Ecto neural progenitor cell (in vitro differentiated cells): Measurements from ENCODE around the gene CLNK.
"Not testable (repeated sequence)": the region's sequence is repeated elsewhere in the genome, so short reads cannot be mapped to it uniquely, and the experiment has no call there.

Experiments
- DNase-seq: peaks from one replicate; pipeline ENCODE4 v3.0.0-alpha.2; 2018; ENCODE audit warnings: low spot score

Gene CLNK

DNA sequence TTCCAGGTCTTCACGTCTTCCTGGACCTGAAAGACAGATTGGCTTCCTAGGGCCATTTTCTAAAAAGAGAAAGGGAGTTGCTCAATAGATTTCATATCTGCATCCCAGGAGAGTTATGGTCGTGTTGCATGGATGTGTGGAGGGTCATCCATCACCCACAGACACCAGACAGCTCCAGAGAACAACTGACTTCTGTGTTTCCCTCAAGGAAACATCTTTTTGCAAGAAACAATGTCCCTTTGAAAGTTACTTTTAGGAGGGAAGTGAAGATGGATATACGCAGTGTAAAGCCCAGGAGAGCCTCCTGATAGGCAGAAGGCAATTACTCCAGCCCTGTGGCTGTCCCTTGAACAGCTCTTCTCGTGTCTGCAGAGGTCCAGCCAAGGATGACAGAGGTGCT, 108.3 kb downstream of the CLNK start:
- no peak for DNase-seq

DNA sequence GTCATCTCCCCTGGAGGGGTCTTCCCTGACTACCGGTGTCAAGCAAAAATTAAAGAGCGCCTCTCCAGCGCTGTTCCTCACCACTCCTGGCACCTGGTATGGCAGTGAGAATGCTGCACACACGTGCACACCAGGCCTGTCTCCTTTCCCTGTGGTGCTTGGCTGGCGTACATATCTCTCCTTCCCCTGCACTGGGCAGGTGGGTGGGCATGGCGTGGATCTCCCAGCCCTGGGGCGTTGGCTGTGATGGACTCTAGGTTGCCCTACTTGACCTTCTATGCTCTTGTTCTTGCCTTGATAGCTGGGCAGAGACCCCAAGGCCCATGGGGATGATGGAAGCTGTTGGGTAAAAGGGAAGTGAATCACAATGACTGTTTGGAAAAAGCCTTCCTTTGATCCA, 109.2 kb downstream of the CLNK start:
- DNase-seq, result no peak

DNA sequence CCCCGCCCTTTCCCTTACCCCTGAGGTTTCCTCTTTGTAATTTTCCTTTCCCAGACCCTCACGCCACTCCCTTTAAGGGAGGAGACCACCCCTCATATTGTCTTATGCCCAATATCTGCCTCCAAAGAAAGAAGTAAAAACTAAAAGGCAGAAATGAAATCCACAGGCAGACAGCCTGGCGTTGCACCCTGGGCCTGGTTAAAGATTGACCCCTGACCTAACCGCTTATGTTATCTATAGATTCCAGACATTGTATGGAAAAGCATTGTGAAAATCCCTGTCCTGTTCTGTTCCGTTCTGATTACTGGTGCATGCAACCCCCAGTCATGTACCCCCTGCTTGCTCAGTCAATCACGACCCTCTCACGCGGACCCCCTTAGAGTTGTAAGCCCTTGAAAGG, 110.0 kb downstream of the CLNK start:
- DNase-seq, result not testable (repeated sequence)

DNA sequence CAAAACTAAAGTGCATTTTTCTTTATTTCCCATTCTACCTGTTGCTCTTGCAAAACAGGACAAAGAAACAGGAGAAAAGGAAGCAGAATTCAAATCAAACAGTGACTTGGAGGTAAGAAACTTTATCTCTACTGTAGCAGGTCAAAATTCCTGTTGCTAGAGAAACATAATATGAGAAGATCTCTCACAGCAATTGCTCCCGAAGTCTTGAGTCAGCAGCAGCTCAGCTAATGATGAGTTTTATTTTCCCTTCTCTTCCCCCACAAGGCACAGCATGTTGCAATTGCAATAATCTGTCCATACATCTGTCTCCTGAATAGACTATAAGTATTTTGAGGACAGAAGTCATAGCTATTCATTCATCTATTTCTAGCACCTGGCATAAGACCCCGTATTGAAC, 112.7 kb downstream of the CLNK start:
- DNase-seq, result no peak

DNA sequence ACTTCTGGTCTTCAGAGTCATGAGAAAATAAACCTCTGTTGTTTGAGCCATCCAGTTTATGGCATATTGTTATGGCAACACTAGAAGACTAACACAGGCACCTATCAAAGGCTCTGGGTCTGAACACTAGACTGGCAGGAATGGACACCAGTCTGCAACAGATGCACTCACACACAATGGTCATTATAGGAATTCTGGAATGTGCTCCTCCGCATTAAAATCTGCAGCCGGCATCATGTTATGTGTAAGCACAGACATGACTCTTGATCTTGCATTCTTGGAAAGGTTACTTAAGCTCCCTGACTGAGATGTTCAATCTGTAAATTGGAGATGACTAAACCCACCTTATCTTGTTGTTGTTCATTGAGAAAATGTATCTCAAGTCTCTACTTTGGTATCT, 115.1 kb downstream of the CLNK start:
- DNase-seq, result no peak

DNA sequence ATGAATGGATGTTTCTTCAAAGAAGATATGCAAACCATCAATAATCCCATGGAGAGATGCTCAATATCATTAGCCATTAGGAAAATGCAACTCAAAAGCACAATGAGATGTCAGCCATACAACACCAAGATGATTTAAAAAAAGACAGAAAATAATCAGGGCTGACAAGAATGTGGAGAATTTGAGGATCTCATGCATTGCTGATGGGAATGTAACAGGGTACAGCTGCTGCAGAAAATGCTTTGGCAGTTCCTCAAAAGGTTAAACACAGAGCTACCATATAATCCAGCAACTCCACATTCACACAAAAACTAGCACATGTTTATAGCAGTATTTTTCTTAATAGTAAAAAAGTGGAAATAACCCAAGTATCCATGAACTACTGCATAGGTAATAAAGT, 116.8 kb downstream of the CLNK start:
- no peak for DNase-seq

DNA sequence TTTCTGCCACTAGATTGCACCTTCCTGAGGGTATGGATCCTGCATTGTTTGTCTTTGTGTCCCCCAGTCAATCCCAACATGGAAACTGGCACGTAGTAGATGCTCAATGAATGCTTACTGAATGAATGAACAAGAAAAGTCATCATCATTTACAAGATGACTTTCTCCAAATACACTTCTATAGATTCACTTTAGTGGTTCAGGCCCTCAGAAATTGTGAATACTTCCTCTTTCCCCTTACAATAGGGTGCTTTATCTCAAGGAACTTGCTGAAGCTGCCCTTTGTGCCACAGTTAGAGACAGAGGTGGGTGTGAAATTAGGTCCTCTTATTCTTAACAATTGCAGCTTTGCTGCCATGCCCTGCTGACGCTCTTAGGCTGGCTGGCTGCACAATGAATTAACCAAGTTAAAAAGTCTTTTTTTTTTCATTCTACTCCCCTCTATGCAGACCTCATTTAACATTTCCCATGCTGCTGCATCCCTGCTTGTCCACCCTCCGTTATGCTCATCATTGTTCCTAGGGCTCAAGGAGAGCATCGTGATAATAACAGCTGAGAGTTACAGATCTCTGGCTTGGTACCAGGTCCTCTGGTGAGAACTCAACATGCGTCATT, 119.3 kb downstream of the CLNK start:
- no peak for DNase-seq

DNA sequence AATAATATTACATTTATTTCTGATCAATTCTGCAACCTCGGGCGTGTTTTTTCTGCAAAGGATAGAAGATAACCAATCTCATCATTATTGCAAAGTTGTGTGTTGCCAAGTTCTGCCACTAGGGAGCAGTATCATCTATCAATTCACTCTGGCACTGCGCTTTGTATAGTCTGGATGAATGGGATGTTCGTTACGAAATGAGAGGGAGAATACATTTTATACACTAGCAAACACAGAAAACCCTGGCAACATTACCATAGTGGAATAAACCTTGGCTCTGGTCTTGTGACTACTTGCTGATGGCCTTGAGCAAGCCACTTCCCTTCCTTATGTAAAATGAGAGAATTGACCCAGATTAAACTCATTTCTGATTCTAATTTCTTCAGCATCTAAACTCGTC, 129.9 kb downstream of the CLNK start:
- peak; percentile 57 for DNase-seq

DNA sequence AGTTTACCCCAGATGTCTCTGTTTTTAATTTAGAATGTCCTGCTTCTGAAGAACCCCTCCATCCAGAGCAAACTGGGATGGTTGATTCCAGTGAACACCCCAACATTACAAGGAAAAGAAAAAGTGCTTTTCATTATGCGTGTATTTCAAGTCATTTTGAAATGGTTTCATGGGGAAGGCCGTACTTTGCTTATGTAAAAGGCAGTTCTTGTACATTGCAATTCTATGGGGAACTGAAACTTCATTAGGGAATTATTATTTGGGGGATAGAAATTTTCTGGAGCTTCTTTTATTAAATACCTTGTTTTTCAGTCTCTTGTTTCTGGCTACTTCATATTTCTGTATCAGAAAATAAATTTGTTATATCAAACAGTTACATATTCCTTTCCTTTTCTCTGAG, 130.4 kb downstream of the CLNK start:
- DNase-seq, result no peak

DNA sequence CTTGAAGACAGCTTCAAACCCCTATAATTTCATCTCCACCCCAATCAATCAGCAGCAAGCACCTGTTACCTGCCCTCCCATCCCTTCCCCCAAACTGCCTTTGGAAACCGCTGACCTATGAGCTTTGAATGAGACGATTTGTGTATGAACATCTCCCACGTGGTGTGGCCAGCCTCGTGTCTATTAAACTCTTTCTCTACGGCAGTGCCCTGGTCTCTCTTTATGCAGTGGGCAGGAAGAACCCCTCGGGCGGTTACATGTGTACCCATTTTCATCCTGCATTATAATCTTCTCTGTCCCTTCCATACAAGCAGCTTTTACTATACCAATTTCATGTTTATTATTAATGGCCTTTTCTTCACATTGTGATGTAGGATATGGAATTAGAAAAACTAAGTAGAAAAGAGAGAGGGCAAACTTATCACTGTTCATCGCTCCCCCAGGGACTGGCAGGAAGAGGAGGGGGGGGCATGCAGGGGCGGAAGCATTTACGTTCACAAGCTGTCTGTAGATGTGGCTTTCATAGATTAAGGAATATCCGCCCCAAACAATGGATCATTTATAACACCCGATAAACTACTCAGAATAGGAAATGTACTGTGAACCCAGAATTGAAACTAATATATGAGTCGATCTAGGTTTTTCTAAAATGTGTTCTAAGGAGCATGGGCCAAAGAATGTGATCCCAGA, 131.8 kb downstream of the CLNK start:
- no peak for DNase-seq

DNA sequence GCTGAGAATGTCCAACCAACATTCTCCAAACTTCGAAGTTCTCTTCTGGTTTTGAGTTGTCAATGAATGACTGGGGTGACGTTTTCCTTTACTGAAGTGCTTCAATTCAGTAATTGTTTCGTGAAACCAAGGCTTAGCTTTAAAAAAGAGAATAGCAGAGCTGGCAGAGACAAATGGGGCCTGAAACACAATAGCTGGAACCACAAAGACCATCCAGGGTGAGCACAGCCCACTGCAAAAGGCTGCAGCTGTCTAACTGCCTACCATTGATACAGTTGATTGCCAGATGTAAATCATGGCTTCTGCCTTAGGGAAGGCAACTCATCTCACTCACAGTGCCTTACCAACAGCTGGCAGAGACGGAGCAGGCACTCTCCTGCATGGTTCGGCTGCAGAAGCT, 148.7 kb downstream of the CLNK start:
- DNase-seq, result no peak

DNA sequence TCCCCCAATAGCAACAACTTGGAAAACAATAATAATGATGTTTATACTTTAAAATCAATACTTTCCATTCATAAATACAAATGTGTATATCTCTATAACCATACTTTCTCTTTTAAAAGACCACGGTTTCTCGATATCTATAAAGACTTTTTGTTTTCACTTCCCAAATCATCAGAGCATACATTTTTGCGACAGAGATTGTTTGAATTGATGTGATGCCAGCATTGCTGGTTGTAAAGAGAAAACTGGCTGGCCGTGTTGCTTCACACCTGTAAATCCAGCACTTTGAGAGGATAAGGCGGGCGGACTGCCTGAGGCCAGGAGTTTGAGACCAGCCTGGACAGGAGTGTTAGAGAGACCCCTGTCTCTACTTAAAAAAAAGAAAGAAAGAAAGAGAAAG, 149.7 kb downstream of the CLNK start:
- DNase-seq, result no peak

DNA sequence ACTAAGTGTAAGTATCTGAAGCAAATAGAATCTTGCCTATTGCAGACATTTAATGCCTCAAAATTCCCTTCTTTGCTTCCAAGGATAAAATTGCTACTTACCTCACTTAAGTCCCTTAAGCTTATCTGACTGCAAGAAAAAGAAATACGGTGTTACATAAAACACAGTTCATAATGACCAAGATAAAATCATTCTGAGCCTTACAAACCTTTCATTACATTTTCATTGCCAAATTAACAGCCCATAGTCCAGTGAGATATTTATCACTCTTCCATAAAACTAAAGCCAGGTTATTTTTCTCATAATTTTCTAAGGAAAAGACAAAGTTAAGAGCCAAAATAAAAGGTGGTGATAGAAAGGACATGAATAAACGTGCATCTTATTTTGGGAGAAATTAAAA, 152.4 kb downstream of the CLNK start:
- DNase-seq, result no peak

DNA sequence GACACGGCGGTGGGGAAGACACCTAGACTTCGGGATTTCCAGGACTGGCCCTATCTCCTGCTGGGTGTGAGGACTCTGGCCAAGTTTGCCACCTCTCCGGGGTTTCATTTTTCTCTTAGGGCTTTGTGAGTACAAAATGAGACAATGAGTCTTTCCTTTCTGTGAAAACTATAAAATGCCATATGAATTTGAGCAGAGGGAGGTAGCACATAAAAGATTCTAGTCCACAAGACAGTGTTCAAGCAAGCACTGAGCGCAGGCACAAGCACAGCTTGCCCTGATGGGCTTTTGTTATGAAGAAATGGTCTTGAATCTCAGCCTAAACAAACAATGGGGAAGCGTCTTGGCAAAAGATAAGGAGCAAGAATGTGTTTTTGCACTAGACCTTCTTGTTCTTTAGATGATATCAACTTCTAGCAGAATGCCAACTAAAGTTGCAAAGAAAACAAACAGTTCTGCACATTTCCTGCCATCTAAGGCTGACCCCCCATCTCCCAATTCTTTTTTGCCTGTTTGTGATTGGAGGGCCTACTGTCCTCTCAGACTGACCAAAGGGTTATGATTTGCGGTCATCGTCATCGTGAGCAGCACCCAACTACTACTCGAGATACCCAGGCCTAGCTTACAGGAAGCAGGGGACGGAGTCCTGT, 154.3 kb downstream of the CLNK start:
- DNase-seq, result no peak

DNA sequence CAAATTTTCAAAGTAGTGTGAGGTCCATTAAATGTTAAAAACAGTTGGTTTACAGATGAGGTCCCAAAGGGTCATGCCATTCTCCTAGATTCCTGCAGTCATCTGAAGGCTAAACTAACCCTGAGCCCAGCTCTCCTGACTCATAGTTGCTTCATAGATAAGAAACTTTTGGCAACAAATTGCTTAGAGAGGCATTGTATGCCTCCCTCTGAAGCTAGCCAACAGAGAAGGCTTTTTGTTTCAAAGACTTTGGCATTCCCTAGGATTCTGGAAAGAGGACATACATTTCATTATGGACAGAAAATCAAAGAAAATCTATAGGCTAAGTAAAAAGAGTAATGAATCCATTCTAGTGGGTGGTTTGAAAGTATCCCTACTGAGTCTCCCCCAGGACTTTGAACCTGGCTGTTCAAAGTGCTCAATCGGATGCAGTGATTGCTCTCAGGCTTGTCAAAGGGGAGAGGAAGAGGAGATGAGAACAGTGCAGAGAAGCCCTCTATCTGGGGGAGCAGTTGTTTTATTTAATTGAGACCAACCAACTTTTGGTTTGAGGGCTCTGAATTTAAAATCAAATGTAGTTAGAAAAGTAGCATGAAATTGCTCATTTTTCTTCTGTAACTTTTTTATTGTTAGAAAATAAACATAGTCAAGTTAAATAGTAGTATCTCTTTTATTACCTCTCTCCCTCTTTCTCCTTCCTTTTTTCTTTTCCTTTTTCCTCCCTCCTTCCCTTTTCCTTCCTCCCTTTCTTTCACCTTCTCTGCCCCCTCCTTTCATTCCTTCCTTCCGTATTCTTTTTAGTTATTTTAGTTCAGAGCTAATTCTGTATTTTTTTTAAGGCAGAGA, 155.1 kb downstream of the CLNK start:
- no peak for DNase-seq

DNA sequence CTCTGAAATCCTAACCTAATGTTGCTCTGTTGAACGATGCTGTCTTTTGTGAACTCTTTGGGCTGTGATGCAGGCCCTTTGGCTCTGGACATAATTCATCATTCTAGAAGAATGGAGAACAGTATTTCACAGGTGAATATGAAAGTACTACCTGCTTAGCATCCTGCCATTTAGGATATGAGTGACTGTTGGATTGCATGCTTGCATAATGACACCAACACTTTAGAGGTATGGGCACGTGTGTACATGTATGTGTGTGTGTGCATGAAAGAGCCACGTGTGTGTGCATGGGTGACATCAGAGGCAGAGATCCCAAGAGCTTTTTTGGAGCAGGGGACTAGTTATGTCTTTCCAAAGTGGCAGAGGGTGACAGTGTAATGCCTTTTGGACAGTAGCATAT, 157.1 kb downstream of the CLNK start:
- DNase-seq, result no peak

DNA sequence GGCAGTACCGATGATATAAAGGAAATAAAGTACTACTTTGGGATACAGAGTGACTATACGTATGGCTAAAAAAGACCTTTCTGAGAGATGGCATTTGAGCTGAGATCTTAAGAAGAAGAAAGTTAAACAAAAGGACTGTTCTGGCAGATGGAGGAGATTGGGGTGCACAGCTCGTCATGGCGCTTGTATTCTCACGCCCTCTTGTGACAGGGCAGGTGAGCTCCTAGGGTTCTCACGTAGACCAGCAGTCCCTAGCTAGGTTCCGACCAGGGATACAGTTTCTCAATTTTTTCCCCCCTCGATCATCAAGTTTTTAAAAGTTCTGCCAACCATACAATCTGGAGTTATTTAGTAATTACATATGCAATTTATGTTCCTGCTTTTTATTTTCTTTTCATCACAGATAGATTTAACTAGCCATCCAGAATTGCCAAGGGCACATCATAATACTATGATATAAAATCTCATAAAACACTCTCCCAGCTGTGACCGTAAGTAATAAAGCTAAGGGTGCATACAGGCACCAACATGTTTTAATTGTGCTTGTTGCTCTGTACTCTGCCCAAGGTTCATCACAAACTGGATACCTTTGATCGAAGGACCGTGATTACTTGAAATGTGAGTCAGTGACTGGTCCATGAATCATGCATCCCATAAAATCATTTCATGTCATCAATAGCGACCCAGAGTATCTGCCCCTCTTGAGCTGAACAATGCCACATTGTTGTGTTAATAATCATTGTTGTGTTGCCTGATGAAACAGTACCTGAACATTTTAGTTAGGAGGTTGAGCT, 157.9 kb downstream of the CLNK start:
- no peak for DNase-seq

DNA sequence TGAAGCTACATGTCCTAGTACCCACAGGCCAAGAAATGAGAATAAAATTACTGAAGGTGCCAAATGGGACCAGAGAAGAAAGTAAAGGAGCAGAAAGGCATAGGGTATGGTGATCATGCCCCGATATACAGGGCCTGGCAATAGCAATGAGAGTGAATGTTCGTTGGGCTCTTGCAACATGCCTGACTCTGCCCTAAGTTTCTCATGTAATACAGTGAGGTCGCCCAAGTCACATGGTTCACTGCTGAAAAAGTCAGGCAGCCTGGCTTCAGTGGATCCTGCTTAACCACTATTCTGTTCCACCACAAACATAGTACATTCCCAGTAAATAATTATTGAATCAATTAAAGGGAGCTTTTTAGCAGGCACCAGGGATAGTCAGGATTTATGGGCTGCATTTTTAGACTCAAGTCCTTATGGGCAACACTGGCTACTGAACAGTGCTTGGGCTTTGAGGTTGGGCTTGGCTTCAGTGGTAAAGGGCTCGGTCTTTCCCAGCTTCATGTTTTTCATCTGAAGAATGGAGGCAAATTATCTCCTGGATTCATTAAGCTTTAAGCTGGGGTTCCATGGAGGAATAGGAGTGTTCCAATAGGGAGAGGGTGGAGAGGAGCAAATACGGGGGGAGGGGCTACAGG, 160.3 kb downstream of the CLNK start:
- no peak for DNase-seq

DNA sequence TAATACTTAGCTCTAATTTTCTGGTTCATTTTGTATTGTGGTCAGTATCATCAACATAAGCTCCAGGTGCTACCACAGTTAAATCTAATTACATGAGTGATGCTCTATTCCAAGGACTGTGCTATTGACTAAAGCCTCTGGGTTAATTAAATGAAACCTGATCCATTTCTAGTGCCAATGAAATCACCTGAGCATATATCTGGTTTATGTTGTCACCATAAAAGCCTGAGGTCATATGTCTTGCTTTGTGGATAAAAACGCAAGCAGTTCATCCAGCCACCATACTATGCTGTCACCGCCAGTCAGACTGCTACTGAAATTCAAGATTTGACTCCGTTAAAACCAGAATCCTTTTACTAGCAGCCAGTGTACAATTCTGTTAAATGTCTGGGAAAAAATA, 163.1 kb downstream of the CLNK start:
- no peak for DNase-seq

DNA sequence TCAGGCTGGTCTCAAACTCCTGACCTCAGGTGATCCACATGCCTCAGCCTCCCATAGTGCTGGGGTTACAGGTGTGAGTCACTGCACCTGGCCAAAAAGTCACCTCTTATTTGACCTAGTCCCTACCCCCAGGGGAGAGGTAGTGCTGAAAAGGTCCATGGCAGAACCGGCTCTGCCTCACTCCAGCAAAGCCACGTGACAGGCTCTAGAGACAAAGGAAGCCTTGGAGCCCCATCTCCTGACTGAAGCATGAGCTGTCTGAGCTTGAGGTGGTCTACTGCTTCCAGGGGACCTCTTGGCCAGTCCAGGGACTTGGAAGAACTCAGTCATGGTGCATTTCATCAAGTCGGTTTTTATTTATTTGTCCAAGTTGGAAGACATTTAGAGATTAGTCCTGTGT, 174.8 kb downstream of the CLNK start:
- no peak for DNase-seq

DNA sequence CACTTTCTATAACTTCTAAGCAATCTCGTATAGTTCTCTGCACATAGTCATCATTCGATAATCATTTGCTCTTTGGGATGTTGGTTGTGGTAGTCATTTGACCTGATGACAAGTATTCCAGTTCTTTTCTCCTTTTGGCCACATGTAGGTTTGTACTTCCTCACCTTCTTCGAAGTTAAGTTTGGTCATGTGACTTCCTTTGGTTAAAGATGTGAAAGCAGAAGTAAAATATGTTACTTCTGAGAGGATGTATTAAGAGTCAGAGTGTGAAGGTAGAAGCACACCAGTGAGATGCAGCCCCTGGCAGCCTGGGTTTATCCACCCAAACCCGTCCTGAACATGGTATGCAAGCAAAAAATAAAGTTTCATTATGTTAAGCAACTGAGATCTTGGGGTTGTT, 178.5 kb downstream of the CLNK start:
- DNase-seq, result no peak
